Hepatocyte (in vitro differentiated cells): Measurements from ENCODE around the gene SUGP2.

Source experiments
- CTCF ChIP-seq: fragments of 200-600 bp; sonication (generic); IDR thresholded peaks from 2 replicates; pipeline ENCODE4 v1.5.1; 2016; ENCODE audit warnings: antibody characterized with exemption, mild to moderate bottlenecking; ENCODE audit not compliant: poor library complexity
- EZH2 ChIP-seq: fragments of 200-600 bp; sonication (generic); IDR thresholded peaks from 2 replicates; pipeline ENCODE4 v1.6.1; 2016; ENCODE audit warnings: antibody characterized with exemption, mild to moderate bottlenecking, borderline replicate concordance
- EZH2phosphoT487 ChIP-seq: fragments of 200-600 bp; sonication (generic); IDR thresholded peaks from one replicate; pipeline ENCODE4 v1.6.1; 2018; ENCODE audit warnings: antibody characterized with exemption, mild to moderate bottlenecking, low read depth, moderate library complexity; ENCODE audit not compliant: unreplicated experiment, severe bottlenecking

- no peak for TF ChIP-seq CTCF
- no peak for TF ChIP-seq EZH2phosphoT487
- no peak for TF ChIP-seq EZH2
Measured at GRCh38 chr19:18984251-18984650, 49.1 kb downstream of the SUGP2 start.
